ENCODE data around the gene MRPL51. TPM values are rescaled to one million over a fixed set of nuclear protein-coding genes. Genes with fewer than 3 reads are reported as not detected.
A peak's percentile ranks its signal among the peaks of the same experiment; 100 is the strongest.

The MRPL51 gene
- total and polyA plus RNA-seq, 8 donors: 129 to 170 (median 141) TPM

DNA sequence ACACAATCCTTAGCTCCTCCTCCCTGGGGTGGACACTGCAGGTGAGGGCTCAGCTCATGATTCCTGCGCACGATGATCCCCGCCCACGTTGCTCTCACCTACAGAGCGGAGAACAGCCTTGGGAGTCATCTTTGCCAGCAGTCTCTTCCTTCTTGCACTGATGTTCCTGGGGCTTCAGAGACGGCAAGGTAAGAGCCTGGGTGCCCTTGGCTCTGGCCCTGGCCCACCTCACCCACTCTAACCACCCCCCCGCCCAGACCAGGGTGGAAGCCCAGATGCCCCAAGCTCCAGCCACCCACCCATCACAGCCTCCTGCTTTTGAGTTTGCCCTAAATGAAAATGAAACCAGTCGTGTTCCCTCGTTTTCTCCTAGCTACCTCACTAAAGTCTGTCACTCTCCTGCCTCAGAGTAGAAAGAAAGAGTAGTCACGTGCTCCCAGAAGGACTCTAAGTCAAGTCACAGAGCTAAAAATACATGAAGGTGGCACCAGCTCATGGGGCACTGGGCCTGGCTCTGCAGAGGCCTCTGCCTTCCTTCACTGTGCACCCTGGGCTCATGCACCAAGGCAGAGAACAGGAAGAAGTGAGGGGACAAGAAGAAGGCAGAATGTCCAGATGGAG is 32.2 kb downstream of the MRPL51 start:
- no peak overlapping the region for H3K4me3 ChIP-seq
- peak overlapping the region; percentile 37 to 87 for H3K27ac ChIP-seq
- H3K27me3 ChIP-seq: no peaks in the 10 kb centered on the region
- H3K9me3 ChIP-seq: no peaks in the 10 kb centered on the region
- peaks cover 3 to 55% of the 10 kb centered on the region in 2 donors for H3K4me1 ChIP-seq
- no peak for DNase-seq
- TF ChIP-seq, protein P1, sequence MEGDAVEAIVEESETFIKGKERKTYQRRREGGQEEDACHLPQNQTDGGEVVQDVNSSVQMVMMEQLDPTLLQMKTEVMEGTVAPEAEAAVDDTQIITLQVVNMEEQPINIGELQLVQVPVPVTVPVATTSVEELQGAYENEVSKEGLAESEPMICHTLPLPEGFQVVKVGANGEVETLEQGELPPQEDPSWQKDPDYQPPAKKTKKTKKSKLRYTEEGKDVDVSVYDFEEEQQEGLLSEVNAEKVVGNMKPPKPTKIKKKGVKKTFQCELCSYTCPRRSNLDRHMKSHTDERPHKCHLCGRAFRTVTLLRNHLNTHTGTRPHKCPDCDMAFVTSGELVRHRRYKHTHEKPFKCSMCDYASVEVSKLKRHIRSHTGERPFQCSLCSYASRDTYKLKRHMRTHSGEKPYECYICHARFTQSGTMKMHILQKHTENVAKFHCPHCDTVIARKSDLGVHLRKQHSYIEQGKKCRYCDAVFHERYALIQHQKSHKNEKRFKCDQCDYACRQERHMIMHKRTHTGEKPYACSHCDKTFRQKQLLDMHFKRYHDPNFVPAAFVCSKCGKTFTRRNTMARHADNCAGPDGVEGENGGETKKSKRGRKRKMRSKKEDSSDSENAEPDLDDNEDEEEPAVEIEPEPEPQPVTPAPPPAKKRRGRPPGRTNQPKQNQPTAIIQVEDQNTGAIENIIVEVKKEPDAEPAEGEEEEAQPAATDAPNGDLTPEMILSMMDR (IDR thresholded peaks at IDR 0.05): no peak
- intact Hi-C loops (cut with DNase I): no loop called here
- ATAC-seq: no peak
- H3K36me3 ChIP-seq: peaks cover 0 to 97% of the 10 kb centered on the region in 2 donors

GRCh38 chr12:6459004-6459337 is 34.1 kb downstream of the MRPL51 start:
- peaks cover 0 to 98% of the 10 kb centered on the region in 2 donors for H3K36me3 ChIP-seq
- no peak for DNase-seq
- H3K27ac ChIP-seq: peak overlapping the region in 1 of 2 donors; percentile 87
- peaks cover 3 to 46% of the 10 kb centered on the region in 2 donors for H3K4me1 ChIP-seq
- no peaks in the 10 kb centered on the region for H3K27me3 ChIP-seq
- H3K9me3 ChIP-seq: no peaks in the 10 kb centered on the region
- TF ChIP-seq, protein P1 (IDR thresholded peaks at IDR 0.05): no peak
- no peak overlapping the region for H3K4me3 ChIP-seq
- no peak for ATAC-seq
- intact Hi-C loops (cut with DNase I): loop anchor here in 1 of 2 donors (10.0 kb wide), 1 partner anchor 134 kb away; no protein-coding TSS in a partner anchor

DNA sequence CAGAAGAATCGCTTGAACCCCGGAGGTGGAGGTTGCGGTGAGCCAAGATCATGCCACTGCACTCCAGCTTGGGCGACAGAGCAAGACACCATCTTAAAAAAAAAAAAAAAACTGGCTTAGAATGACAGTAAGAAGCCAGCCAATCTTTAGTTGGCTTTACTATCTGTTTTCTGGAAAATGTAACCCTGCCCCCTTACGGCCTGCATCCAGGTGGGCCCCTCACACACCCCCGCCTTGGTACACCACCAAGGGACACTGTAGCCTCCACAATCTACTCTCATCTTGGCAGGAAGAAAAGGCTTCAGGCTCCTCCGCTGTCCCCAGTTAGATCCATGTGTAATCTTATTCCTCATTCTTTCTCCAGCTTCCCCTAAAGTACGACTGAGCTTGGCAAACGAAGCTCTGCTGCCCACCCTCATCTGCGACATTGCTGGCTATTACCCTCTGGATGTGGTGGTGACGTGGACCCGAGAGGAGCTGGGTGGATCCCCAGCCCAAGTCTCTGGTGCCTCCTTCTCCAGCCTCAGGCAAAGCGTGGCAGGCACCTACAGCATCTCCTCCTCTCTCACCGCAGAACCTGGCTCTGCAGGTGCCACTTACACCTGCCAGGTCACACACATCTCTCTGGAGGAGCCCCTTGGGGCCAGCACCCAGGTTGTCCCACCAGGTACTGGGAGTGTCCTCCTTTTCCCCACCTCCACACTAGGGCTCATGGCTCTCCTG is 34.6 kb downstream of the MRPL51 start:
- ATAC-seq: no peak
- Histone ChIP-seq H3K4me1 (peaks cover 3 to 44% of the 10 kb centered on the region in 2 donors), H3K36me3 (peaks cover 0 to 98% of the 10 kb centered on the region in 2 donors), H3K27me3 (no peaks in the 10 kb centered on the region), H3K27ac (no peak overlapping the region), H3K9me3 (no peaks in the 10 kb centered on the region), H3K4me3 (no peak overlapping the region)
- TF ChIP-seq, protein P1 (IDR thresholded peaks at IDR 0.05): no peak
- intact Hi-C loops (cut with DNase I): loop anchor here in 1 of 2 donors (10.0 kb wide), 1 partner anchor 134 kb away; no protein-coding TSS in a partner anchor
- DNase-seq: no peak

- ATAC-seq (no peak), DNase-seq (no peak)
- peaks cover 10 to 44% of the 10 kb centered on the region in 2 donors for H3K4me1 ChIP-seq
- TF ChIP-seq, protein P1 (IDR thresholded peaks at IDR 0.05): no peak
- no peak overlapping the region for H3K27ac ChIP-seq
- no peaks in the 10 kb centered on the region for H3K27me3 ChIP-seq
- no peaks in the 10 kb centered on the region for H3K9me3 ChIP-seq
- peaks cover 0 to 91% of the 10 kb centered on the region in 2 donors for H3K36me3 ChIP-seq
- no peak overlapping the region for H3K4me3 ChIP-seq
- intact Hi-C loops (cut with DNase I): loop anchor here in 1 of 2 donors (10.0 kb wide), 1 partner anchor 133 kb away; no protein-coding TSS in a partner anchor
Observed at GRCh38 chr12:6457220-6457945, 35.7 kb downstream of the MRPL51 start.

All from left lung (tissue), 10 donors.